GM18519 (cell line): ENCODE data around the gene ETS2.

Experiments
- ATAC-seq: cut with Tn5 transposase; IDR thresholded peaks from one replicate; pipeline ENCODE4 v1.9.1; 2021; ENCODE audit warnings: mild to moderate bottlenecking, moderate library complexity; ENCODE audit not compliant: unreplicated experiment, low FRiP score

The ETS2 gene

DNA sequence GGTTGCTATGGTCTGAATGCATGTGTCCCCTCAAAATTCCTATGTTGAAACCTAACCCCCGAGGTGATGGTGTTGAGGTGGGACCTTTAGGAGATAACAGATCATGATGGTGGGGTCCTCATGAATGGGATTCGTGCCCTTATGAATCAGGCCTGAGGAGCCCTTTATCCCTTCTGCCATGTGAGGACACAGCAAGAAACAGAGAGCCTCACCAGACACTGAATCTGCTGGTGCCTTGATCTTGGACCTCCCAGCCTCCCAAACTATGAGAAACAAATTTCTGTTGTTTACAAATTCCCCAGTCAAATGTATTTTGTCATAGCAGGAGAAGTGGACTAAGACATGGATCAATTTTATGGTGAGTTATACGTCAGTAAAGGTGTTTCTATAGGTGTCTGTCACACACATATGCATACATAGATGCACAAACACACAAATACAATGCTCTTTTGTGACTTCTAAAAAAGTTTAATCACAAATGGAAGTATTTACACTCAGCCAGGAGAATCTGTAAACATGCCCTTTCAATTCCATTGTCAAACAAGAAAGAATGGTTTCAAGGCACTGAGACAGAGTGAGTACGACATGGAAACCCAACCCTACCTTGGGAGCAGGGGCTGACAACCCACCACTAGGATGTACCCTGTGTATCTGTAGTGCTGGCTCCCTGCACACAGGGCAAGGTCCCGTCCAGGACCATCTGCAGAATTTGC, 5.5 kb upstream of the ETS2 start:
- ATAC-seq, result no peak

DNA sequence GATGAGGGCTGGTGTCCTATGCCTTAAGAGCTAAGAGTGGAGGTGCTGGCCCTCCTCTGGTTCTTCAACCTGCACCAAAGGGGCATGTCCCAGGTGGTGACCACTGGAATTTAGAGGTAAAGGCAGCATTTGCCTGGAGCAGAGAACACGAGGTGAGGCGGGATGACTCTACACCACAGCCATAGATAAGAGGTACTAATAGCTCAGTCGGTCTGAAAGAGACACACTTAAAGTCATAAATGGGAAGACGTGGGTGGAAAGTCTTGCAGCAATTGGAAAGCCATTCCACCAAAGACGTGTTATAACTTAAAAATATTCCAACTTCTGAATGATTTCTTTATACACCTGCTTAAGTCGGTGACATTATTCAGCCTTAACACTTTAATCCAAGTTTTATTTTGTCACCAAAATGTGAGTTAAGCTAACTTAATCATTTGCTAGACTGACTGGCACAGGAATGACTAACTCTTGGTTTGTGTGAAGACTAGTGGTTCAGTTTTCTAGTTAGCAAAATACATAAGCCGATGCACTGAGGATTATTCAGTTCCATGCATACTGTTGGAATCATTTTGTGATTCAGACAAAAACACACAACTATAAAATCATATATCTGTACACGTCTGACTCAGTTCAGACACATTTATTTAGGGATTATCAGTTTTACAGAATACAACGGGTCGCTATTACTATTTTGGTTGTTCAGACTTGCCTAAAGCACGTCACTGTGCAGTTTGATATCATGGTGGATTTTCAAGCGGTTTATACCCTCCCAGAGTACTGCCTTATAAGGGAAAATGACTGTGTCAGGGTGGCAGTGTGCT, 4.6 kb upstream of the ETS2 start:
- ATAC-seq, result no peak

DNA sequence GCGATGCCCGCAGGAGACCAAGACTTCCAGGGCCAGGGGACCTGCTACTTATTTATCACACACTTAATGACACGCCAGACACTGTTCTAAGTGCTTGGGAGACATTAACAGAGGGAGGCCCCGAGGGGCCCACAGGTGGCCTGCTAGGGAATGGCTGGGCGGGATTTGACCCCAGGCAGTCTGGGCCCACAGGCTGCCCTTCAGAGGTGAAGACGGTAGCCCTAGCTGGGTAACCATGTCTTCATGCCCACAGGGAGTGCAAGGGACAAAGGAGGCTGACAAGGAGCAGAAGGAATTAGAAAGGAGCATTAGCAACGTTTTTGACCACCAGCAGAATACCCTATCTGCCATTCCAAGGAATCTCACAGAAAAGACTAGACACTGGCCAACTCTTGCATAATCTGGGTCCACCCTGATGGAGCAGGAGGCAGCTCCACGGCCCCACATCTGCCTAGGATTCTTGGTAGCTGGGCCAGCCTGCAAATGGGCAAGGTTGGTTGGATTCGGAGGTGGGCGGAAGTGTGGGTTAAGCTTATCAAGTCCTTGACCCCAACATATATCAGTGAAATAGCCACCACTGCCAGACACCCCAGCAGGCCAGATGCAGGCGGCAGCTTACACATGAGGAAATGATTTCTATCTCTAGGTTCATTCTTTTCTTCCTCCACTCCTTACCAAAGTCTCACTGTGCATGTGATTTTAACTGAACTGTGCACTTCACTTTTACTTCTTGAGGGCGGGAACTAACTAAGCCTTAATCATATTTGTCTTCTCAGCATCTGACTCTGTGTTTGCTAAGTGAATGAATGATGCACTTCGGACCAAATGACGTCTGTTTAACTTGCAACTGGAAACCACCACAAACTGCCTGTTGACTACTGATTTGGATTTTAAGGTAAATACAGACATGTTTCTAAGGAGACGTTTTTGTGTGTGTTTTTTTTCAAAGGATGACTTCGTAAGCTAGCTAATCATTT, 3.4 kb upstream of the ETS2 start:
- no peak for ATAC-seq

DNA sequence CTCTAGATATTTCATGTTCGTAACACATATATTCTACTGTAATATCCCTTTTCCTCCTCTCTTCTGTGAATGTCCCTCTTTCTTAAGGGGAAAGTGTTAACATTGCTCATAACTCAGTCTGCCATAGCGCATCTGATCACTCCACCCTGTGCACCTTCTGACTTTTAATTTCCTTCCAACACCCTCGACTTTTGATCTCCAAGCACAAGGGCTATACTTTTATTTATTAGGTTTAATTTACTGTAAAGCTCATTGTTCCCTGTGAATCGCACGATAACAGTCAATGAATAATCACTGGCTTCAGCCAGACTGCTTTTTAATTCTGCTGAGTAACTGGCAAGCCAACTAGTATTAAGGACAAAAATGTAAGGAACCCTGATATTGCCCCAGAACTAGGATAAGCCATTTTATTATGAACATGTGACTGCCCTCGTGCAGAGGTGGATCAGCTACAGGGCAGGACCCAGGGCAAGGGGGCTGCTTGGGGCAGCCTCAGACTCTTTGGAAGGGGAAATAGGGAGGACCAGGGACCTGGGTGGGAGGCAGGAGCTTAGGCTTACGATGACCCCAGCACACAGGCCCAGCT, 2.6 kb upstream of the ETS2 start:
- ATAC-seq, result no peak

DNA sequence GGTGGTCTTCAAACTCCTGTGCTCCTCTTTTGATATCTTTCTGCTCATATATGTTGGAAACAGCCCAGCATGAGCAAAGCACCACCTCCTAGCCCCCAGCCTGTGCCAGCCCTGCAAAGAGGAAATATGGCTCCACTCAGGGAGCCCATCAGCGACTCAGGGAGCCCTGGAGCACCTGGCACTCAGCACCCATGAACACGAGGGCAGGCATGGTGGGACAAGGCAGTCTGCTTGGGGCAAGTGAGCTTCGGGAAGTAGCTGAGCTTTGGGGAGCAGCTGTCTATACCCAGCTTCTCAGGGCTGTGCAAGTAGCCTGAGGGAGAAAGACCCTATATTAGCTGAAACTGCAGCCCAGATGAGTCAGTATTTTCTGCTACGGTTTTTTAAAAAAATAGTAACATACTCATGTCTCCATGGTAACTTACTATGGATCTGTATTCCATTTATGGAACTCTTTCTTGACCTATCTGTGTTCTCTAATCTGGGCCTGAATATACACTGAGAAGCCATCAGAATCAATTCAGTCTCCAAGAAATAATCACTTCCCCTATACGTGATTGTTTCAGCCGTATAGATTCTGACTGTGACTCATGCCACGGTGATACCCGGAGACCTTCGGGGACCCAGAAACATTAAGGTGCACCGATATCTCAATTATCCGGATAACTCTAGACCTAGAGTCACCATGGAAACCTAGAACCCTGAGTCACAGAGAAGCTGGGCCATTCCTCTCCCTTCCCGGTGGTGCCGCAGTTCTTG, 1.5 kb upstream of the ETS2 start:
- ATAC-seq, result no peak

DNA sequence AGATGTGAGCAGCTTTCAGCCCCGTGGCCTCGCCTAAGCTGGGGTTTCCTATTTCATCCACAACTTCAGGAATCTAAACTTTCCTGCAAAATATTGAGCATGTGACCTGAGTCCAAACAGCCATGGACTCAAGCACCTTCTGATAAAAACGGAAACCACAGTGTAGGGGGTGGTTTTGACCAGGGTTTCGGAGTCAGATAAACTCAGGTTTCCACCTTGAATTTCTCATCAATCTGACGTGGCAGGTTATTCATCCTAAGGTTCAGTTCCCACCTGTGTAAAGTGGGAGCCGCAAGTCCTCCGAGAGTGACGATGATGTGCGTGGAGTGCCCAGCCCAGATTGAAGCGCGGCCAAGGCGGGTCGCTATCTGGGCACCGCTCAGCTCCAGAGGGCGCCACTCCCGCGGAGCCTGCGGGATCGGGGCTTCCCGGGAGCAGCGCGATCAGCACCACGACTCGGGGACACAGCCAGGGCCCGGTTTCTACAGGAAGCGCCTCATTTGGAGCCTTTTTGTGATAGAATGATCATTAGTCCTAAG, 871 bp upstream of the ETS2 start:
- no peak for ATAC-seq

DNA sequence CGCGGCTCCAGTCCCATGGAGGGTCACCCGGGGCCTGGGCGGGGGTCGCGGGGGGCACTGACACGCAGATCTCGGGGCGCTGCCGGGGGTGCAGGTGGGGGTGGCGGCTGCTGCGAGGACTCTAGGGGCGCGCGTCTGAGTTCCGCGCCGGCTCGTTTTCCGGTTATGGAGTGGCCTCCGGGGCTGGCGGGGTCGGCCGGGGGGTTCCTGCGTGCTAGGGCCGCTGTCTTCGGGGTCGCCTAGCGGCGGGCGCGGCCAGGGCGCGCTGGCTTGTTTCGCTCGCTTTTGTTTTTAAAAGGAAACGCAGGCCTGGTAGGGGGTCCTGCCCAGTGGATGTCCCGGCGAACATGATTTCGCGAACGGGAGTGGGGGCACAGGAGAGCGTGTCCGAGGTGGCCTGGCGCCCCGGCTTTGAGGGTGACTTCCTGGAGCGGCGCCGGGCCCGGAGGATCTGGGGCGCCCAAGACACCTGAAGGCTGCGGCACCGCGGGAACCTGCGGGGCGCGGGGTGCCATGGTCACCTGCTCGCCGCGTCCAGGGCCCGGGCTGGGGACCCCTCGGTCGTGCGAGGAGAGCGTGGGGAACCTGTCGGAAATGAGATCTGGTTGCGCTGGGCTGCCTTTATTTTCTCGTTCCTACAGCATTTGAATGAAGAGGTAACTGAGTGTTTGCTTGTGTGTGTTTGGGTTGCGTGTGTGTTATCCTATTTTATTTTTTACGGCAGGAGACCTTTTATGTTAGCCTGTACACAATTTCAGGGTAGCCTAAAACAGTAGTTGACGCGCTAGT, 618 bp downstream of the ETS2 start:
- ATAC-seq, result no peak

DNA sequence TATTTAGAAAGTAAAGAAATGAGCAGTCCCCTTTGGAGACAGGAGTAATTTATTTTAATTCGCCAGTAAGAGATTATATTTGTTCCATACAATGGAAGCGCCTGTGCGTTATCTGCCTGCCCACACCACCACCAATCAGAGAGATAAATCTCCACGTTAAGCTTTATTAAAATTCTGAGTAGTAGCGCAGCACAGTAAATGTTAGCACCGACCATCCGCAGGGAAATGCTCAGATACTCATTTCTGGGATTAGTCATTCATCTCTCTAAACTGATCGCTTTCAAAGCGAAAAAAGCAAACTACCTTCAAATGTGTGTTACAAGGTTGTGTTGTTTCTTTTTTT, 1.2 kb downstream of the ETS2 start:
- ATAC-seq, result no peak

DNA sequence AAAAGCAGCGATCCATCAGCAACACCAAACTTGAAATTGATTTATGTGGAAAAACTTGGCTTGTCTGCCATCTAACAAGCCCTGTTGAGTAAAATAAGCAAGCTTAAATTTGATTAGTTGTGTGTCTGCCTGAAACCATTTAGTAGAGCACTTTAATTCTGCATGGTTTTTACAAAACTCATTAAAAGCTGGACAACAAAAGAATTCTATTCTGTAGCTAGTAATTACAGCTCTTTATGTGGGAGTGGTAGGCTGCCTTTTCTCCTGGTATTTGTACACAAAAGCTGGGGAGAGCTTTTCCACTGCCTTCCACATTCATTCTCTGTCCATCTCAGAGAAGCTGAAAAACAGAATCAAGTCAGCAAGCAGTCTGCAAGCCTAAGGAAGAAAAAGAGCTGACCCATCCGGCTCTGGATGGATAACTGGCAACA, 1.7 kb downstream of the ETS2 start:
- no peak for ATAC-seq

DNA sequence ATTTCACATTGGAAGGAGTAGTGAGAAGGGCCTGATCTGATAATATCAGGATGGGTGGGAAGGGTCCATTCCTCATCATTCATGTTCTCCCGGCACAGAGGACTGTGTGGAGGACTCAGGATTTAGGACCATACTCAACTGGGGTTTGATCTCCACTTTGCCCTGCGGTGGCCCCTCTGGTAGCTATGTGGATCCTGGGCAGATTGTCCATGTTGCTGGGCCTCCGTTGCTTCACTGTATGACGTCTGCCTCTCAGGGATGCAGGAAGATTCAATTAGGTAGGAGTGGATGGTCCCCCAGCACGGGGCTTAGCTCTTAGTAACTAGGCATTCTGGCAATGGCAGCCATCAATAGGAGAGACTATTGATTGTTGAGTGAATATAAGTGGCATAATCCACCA, 2.3 kb downstream of the ETS2 start:
- no peak for ATAC-seq

DNA sequence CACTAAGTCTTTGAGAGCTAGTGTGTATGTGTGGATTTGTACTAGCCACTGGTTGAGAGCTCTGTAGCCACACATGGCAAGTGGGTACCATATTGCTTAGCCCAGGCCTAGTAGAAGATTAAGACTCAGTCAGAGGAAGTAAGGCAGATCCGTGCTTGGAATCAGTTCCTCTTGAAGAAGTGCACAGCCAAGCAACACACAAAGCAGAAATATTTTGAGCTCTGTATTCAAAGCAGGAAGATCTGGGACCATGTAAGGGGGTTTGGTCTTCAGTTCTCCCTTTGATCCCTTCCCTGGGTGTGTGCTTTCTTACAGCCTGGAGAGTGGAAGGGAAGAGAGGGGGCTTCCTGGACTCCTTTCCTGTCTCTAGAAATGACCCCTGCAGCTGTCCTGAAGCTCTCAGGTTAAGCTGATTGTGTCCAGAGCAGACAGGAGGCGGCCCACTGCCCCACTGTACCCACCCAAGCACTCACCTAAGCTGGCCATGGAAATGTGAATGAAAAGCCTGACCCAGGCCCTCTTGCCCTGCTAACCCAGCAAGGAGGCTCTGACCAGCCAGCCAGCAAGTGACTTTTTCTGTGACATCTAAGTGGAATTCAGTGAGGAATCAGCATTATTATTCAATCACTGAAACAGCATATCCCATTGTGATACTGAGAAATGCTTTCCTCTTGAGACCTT, 3.6 kb downstream of the ETS2 start:
- no peak for ATAC-seq

DNA sequence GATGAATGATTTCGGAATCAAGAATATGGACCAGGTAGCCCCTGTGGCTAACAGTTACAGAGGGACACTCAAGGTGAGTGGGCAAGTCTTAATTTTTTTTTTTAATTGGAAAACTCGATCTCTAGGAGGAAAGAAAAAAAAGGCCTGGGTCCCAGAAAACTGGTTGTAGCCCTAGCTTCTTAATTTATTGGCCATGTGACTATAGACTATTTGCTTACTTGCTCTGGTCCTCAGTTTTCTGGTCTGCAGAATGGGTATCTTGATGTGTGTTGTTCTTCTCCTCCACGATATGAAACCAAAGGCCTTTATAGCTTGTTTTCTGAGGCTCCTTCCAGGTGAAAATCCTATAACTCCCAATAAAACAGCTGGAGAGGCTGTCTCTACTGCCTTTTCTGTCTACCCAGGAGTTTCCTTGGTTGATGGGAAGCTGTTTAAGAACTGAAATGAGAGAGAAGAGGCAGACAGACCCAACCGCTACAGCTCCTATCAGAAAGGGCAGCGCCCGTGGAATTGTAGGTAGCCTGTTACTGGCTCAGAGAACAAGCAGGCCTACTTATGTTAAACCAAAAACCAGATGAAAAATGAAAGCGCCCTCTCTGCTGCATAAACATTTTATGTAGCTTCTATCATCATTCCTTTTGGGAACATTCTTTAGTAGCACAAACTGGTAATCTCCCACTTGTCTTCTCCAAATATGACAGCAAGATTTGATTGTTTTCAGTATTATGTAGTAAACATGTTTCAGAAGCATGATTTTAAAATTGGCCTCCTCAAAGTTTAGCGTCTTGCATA, 4.5 kb downstream of the ETS2 start:
- no peak for ATAC-seq

DNA sequence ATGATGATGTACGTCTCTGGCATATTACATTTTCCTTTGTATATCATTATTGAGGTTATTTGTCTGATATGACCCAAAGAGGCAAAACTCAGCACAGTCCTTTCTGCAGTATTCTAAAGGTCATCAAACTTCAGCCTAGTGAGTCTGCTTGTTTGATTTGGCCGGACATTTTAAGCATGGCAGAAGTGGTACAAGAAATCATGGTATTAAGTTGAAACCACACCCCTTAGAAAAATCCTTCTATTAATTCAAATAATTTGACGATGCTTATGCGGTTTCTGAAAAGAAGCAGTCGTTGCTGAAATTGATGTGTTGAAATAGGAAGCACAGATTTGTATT, 5.1 kb downstream of the ETS2 start:
- no peak for ATAC-seq

DNA sequence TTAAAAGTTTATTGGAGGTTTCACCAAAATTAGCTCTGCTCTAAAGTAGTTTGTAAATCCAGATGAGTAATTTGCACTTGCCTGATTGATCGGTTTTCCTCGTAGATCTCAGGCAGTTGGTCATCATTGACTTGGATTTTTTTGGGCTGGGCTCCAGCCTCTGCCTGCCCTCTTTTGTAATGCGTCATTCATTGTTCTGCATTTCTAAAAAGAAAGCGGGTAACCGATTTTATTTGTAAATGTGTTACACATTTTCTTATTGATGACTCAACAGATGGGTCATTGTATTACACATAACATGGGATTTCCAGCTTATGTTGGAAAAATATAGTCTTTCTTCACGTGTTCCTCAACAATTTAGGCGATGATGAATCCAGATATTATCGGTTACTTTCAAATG, 5.5 kb downstream of the ETS2 start:
- no peak for ATAC-seq

DNA sequence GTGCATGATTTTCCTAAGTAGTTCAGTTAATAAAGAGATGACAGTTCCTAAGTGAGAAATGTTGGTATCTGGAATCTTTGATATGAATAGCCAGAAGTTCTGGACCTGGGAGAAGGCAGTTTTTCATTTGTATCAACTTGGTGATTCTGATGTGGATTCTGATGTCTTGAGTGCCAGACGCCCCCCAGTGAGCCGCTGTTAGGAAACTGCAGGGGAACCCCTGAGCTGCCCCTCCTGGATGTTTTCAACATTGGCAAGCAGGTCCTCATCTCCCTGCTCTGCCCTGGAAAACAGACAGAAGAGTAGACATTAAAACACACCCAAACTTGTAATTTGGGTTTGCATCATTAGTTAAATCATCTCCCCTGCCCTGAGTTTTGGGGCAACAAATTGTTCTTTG, 7.4 kb downstream of the ETS2 start:
- no peak for ATAC-seq

DNA sequence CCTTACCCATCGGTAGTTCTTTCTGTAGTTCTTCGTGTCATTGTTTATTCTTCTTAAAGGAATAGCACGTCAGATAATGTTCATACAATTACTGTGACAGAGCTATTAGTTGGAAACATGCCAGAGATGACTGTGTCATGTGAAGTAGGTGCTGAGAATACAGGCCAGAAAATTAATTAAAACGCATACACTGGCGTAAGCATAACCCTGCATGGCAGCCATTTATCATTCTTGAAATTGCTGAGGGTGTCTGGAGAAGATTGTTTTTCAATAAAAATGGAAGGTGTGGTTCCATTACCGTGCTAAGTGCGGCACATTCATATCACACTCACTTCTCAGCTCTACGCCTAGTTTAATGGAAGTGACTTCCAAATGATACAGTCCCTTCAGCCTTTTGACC, 7.8 kb downstream of the ETS2 start:
- no peak for ATAC-seq

DNA sequence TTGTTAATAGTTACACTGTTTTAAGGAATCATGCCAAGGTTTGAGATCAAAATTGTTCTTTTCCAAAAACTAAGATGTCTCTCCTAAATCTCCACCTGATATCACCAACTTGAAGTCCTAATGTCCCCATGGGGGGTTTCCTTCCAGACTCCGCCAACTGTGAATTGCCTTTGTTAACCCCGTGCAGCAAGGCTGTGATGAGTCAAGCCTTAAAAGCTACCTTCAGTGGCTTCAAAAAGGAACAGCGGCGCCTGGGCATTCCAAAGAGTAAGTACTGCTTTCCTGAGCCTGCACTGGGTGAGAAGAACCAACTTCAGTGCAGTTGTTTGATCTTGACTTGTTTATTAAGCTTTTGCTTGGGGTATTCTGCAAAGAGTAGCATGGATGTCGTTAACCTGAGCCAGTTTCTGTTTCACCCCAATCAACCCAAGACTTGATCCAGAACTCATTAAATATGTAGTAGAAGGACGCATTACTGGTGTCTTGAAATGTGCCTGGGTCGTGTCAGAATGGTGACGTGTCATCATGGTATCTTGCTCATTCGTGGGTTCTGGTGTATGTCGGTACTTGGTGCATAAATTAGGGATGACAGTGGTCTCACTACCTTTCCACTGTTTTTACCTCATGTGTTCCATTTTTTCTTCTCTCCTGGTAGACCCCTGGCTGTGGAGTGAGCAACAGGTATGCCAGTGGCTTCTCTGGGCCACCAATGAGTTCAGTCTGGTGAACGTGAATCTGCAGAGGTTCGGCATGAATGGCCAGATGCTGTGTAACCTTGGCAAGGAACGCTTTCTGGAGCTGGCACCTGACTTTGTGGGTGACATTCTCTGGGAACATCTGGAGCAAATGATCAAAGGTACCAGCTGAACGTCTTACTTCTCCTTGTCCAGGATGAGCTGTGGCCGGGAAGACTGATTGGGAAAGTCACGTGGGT, 8.7 kb downstream of the ETS2 start:
- no peak for ATAC-seq
